D721Med (cell line): Measurements from ENCODE around the gene CCND1.

Source experiments
- DNase-seq: peaks from one replicate; pipeline ENCODE4 v3.0.0; 2011; ENCODE audit warnings: low spot score; ENCODE audit not compliant: insufficient read length
- FAIRE-seq: peaks from 2 replicates; lab custom pipeline; 2011; peaks lifted over from hg19 to GRCh38; lab: Jason Lieb, UNC
- CTCF ChIP-seq: IDR thresholded peaks from 2 replicates; pipeline ENCODE4 v1.5.1; 2012; ENCODE audit warnings: mild to moderate bottlenecking, control low read depth; ENCODE audit not compliant: insufficient read depth; ENCODE audit errors: missing control alignments

Gene CCND1

GRCh38 chr11:69702239-69702691, 61.3 kb downstream of the CCND1 start:
- no peak for TF ChIP-seq CTCF
- FAIRE-seq, result no peak
- DNase-seq, result no peak

GRCh38 chr11:69702769-69703452, 62.0 kb downstream of the CCND1 start:
- DNase-seq (no peak), FAIRE-seq (no peak)
- no peak for TF ChIP-seq CTCF

- no peak for TF ChIP-seq CTCF
- FAIRE-seq (no peak), DNase-seq (no peak)
Measured at GRCh38 chr11:69703453-69703767, 62.5 kb downstream of the CCND1 start.
